ENCODE results near the gene KRTAP6-3. TPM values are rescaled to one million over a fixed set of nuclear protein-coding genes. Genes with fewer than 3 reads are reported as not detected.

KRTAP6-3 gene, protein sequence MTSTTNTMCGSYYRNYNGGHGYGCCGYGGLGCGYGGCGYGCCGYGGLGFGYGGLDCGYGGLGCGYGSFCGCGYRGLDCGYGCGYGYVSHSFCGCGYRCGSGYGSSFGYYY
- total RNA-seq, result not detected in 2 replicates

DNA sequence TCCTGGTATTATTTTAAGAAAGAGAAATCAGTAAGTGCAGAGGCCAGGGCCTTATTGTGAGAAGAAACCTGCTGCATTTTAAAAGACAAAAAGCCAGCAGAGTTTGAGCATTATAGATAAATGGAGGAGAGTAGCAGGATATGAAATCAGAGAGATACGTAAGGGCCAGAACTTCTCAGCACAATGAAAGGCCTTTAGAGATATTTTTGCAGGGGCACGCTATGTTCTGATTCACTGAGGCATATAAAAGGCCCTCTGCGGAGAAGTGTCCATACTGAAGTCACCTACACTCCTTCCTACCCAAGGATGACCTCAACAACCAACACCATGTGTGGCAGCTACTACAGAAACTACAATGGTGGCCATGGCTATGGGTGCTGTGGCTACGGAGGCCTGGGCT lies at the start of gene KRTAP6-3:
TSS of gene KRTAP6-3 (plus strand) at position 301 of the 400 bp plus-strand sequence. CDS start at position 307, 6 bp downstream.
- no peak for DNase-seq (ENCODE audit: extremely low read depth, low read depth, low spot score)

DNA sequence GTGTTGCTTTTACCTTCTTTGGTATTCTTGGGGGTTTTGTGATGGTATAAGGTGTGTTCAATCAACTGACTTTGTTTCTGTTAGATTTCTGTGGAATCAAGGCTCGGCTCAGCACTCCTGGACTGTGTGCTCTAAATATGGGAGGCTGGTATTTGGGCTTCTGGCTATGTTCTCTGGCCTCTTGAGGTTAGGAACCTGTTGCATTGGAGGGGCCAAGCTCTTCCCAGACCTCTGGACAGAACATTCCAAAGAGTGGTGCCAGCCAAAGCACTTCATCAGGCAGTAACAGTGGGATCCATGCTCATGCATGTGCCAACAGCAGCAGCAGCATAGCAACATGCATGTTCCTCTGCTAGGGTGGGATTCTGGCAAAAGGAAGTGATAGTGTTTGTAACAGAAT lies 39.5 kb upstream of the KRTAP6-3 start:
- DNase-seq (ENCODE audit: extremely low read depth, low read depth, low spot score), result no peak

DNA sequence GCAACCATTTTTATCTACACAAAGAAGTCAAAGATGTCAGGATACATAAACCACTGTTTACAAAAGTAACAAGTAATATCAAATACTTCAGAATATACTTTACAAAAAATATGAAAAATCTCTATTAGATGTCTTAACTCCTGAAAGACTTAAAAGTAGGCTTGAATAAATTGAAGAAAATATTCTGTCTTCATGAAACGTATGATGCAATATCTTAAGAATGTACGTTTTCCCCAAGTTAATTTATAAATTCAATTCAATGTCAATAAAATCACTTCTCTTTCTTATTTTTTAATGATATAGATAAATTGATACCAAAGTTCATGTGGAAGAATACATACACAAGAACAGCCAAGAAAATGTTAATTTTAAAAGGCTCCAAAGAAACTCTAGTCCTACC lies 37.1 kb upstream of the KRTAP6-3 start:
- DNase-seq (ENCODE audit: extremely low read depth, low read depth, low spot score), result no peak

DNA sequence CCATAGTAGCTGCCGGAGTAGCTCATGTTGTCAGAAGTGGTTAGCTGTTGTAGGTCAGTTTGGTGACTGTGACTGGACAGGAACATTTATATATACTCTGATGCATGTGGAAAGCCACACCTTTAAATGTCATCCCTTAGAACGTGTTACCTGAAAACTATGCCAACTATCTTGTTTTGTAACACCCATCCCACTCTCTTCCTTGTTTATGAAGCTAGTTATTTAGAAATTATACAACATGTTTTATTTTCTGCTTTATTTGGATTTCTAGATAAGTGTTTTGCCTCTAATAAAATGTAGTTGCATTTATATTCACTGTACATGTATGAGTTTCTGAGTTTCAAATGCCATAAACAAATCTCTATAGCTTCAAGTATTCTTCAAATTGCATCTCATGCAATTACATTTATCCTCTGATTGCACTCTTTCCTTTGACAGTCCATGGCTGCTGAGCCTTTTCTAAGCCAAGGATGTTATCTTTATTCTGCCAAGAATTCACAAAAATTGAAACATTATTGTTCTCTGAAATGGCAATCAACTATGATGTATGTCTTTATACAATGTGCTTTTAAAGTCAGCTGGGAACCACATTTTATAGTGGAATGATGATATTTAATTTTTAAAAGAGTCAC lies 30.9 kb upstream of the KRTAP6-3 start, which contains the start of gene KRTAP19-7:
TSS of gene KRTAP19-7 (minus strand) at position 51 of the 632 bp plus-strand sequence. CDS start at position 26, 25 bp downstream.
- no peak for DNase-seq (ENCODE audit: extremely low read depth, low read depth, low spot score)

DNA sequence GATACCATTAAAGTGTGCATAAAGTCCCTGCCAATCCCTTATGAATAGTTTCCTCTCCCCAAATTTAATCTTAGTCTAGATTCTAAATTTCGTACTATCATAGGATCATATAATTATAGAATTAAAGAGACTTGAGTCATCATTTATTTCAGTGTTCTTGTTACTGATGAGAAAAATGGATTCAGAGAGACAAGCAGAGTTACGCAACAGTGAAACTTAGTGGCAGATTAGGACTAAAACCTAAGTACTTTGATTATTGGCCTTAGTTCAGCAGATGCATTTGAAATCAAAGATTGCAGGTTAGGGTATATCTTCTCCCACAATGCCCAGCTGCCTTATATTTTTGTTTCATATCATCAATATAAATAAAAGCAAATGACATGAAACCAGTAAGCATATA lies 30.3 kb upstream of the KRTAP6-3 start:
- DNase-seq (ENCODE audit: extremely low read depth, low read depth, low spot score), result no peak

DNA sequence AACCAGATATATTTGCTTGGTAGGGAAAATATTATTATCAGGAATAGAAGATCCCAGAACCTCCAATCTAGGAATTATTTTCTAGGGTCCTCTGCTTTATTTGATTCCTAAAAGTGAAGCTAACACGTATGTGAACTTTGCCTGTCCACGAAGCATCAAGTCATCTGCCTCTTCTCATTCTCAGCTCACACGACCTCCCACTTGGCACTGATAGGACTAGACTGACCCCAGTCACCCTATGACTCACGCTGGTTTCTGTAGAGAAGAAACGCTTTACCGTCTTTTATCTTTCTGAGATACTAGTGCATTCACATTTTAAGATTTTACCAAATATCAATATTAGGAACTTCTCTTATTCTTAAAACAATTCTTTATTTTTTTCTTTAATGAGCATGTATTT lies 29.2 kb upstream of the KRTAP6-3 start:
- no peak for DNase-seq (ENCODE audit: extremely low read depth, low read depth, low spot score)

DNA sequence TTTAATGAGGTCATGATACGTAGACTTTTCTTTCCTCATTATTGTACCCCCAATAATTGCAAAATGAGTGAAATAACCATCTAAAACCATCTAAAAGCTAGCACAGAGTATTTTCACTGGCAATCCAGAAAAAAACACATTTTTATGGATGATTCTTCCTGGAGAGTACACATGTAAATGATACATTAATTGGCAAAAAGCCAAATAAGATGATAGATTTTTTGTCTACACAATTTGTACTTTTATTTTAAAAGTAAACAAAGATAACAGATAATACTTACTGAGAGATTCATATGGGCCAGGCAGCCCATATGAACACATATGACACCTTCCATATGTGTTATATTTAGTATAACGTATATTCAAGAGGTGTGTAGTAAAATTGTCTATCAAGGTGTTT lies 28.6 kb upstream of the KRTAP6-3 start:
- no peak for DNase-seq (ENCODE audit: extremely low read depth, low read depth, low spot score)

DNA sequence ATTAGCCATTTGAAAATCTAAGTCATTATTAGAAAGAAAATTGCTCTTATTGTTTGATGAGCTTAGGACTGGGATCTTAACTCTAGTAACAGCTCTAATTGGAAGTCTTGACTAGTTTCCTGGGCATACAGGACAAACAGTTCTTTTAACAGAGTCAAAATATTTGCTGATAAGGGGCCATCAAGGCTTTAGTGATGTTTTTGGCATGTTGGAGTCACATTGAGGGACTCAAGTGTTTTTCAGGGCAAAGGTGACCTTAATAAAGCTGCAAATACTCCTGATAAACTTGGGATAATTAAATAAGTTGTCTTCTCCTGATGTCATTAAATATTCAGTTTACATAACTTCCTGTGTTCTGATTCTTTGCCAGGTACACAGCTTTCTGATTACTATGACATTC lies 24.6 kb upstream of the KRTAP6-3 start:
- DNase-seq (ENCODE audit: extremely low read depth, low read depth, low spot score), result no peak

DNA sequence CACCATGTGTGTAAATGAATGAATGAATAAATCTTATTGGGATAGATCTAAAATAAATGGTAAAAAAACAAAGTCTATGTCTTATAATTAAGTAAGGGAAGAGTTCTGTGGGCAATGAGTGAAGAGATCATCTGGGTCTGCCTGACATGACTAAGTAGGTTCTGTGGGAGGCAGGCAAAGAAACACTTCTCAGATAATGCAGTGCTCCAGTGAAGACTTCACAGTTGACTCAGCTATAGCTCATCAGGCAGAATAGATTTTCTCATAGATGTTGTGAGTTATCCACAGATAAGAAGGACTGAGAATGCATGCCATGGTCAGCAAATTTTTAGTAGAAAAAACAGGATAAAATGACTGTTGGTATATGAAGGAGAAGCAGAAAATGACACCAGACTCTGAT lies 14.5 kb upstream of the KRTAP6-3 start:
- no peak for DNase-seq (ENCODE audit: extremely low read depth, low read depth, low spot score)

DNA sequence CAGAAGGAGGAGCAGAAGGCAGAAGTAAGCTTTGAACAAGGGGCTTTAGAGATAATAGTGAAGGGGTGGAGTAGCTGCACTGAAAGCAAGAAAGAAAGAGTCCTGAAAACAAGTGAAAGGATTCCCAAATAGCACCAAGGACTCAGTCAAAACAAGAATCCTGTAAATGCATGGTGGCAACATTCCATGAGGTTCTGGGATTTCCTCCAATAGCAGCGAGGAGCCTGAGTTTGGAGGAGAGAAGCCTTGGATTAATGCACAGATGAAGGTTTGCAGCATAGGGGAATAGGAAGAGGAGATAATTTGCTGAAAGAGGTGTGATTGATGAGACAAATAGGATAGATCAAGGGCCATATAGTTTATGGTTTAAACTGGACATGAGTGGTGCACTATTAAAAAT lies 12.9 kb upstream of the KRTAP6-3 start:
- no peak for DNase-seq (ENCODE audit: extremely low read depth, low read depth, low spot score)

DNA sequence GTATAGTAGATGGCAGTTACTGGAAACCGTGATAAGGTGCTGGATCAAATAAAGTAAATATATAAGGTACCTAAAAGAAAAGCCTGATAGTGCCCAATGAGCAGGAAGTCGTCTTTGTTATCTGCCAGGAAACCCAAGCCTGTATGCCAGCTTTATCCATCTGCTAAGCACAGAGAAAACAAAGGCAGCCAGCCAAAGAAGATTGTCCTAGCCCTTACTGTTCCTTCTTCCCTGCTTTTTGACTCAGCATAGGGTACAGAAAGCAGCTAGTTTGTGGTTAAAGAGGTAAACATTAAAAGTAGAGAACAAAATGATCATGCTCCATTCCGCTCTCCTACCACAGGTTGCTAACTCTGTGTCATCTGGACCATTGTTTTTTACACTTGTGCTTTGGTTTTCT lies 12.1 kb upstream of the KRTAP6-3 start:
- DNase-seq (ENCODE audit: extremely low read depth, low read depth, low spot score), result no peak

DNA sequence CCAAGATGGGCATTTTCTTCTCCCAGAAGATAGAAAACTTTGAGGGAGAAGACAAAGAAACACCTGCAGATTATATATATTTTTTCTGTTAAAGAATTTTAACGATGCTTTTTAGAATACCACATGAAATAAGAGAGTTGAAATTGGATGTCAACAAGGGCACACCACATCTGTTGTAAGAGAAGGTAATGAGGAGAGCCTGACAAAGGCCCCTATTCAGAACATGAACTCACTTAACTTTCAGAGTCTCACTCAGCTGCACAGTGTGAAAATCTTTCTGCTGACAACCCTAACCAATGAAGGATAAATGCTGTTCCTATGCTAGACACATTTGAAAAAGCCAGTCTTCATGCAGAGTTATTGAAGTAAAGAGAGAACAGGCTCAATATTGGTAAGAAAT lies 9.4 kb upstream of the KRTAP6-3 start:
- DNase-seq (ENCODE audit: extremely low read depth, low read depth, low spot score), result no peak

DNA sequence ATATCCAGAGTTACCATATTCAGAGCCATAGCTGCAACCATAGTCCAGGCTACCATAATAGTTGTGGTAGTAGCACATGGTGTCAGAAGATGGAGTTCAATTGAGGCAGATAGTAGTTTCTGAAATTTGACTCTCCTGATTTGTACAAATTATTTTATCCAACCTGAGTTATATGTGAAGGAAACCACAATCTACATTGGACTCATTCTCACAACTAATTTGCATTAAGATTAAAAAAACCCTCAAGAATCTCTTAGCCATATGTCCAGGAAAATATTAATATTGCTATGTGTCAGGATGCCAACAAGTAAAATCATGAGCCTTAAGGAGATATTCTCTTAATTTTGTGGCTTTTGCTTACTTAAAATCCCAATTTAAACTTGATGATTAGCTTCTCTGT lies 1.9 kb upstream of the KRTAP6-3 start, which contains the start of gene KRTAP22-2:
TSS of gene KRTAP22-2 (minus strand) at position 101 of the 400 bp plus-strand sequence.
- no peak for DNase-seq (ENCODE audit: extremely low read depth, low read depth, low spot score)

DNA sequence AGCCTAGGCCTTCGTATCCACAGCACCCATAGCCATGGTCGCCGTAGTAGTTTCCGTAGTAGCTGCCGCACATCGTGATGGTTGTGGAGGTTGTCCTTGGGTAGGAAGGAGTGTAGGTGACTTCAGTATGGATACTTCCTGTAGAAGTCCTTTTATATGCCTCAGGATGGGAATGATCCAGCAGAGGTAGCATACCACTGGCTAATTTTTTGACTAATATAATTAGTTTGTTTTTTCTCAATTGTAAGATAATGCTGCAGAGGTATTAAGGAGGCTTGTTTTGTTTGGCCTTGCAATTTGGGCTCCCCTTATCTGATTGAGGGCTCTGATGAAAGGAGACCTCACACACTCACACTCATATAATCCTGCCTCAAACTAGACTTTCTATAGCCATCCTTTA lies 6.6 kb downstream of the KRTAP6-3 start, which contains the start of gene KRTAP6-2:
TSS of gene KRTAP6-2 (minus strand) at position 101 of the 400 bp plus-strand sequence. CDS start at position 73, 28 bp downstream.
- no peak for DNase-seq (ENCODE audit: extremely low read depth, low read depth, low spot score)

DNA sequence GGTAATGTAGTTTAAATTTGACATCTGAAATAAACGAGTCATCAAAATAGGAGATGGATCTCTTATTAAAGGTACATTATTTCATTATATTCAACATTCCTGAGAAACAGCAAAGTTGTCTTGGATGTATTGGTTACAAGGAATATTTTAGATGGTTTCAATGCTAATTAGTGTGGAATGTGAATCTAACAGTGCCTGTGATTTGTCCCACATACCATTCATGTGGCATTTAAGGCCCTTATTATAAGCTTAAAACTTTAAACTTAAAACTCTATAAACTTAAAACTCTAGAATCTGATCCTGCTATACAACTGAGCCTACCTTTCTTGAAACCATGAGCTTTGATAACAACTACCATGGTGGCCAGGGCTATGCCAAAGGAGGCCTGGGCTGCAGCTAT lies 8.5 kb downstream of the KRTAP6-3 start, which contains the start of gene KRTAP22-1:
TSS of gene KRTAP22-1 (plus strand) at position 301 of the 400 bp plus-strand sequence.
- no peak for DNase-seq (ENCODE audit: extremely low read depth, low read depth, low spot score)

DNA sequence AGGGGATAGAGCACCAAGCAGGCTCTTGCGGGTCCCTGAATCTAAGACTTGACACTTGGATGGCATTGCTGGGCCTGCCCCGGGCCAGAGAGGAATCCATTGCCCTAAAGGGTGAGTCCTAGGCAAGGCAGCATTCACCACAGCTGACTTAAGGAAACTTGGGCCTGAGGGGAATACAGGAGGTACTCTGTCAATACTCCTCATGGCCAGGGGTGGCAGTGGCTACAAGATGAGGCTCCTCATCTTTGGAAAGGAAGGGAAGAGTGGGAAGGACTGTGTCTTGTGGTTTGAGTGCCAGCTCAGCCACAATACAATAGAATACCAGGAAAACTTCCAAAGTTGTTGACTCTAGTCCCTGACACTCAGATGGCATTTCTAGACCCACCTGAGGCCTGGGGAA lies 13.7 kb downstream of the KRTAP6-3 start:
- no peak for DNase-seq (ENCODE audit: extremely low read depth, low read depth, low spot score)

DNA sequence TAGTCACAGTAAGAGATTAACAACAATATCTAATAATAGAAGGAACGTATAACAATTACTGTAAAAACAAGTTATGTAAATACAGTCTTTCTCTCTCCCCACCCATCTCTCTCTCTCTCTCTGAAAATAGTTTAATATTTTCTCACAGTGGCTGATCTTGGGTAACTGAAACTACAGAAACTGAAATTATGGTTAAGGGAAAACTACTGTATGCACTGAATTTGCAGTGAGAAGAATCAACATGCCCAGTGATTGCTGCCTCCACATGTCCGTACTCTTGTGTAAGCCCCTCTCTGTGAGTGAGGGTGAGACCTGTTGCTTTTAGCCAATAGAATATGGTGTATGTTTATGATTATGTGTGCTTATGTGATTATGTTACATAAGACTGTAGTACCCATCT lies 19.9 kb downstream of the KRTAP6-3 start:
- no peak for DNase-seq (ENCODE audit: extremely low read depth, low read depth, low spot score)

DNA sequence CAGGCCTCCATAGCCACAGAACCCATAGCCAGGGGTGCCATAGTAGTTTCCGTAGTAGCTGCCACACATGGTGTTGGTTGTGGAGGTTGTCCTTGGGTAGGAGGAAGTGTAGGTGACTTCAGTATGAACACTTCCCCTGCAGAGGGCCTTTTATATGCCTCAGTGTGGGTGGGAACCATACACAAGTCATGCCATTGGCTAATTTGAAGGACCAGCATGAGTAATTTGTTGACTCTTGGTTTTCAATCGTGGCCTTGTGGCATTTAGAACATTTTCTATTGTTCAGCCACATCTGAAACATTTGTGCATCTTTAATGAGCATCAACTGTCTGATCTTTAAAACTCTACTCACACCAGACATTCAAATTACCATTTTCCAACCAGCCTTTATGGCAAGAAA lies 21.6 kb downstream of the KRTAP6-3 start, which contains the start of gene KRTAP6-1:
TSS of gene KRTAP6-1 (minus strand) at position 95 of the 400 bp plus-strand sequence. CDS start at position 69, 26 bp downstream.
- DNase-seq (ENCODE audit: extremely low read depth, low read depth, low spot score), result no peak

DNA sequence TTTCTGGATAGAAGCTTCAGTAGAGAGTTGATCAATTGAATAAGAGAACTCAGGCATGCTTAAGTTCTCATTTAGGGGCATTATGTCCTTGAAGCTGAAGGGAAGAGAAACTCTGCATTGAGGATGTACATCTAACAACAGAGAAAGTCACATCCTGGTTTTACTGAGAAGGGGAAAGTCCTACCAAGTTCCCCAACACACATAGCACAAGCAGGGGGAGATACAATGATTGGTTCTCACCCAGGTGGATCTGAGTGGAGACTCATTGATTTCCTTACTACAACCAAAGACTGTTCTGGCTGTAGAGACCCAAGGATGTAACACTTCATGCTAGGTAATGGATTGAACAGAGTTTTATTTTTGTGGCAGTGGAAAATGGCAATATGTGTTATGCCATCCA lies 23.0 kb downstream of the KRTAP6-3 start:
- DNase-seq (ENCODE audit: extremely low read depth, low read depth, low spot score), result no peak

DNA sequence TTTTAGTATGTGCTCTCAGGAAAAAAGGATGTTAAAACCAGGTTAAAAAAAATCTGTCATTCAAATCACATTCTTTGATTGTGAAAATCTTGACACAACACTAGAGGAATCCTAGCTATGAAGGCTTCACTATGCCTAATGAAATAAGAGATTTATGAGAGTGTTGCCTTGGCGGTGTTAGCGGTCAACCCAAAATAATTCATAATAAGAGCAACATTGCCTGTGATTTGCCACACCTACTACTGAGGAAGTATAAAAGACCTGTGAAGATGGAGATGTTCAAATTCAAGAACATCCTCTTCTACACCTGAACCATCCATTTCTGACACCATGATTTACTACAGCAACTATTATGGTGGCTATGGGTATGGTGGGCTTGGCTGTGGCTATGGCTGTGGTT lies 23.9 kb downstream of the KRTAP6-3 start, which contains the start of gene KRTAP20-1:
TSS of gene KRTAP20-1 (plus strand) at position 301 of the 400 bp plus-strand sequence. CDS start at position 331, 30 bp downstream.
- no peak for DNase-seq (ENCODE audit: extremely low read depth, low read depth, low spot score)

DNA sequence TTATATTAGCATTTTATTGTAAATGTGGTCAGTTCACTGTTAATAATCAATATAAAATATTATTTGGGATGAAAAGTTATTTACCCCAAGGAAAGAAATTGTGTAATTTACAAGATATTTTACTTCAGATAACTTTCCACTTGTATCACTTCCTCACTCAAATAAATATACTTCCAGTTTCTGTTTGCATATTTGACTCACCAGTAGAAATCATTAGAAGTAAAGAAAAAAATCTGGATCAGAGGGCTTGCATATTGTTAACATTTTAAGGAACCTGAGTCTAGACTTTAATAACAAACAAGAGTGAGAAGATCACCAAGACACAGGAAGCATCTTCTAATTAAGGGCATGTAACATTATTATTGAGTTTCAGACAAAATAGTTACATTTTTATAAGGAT lies 27.8 kb downstream of the KRTAP6-3 start:
- no peak for DNase-seq (ENCODE audit: extremely low read depth, low read depth, low spot score)

DNA sequence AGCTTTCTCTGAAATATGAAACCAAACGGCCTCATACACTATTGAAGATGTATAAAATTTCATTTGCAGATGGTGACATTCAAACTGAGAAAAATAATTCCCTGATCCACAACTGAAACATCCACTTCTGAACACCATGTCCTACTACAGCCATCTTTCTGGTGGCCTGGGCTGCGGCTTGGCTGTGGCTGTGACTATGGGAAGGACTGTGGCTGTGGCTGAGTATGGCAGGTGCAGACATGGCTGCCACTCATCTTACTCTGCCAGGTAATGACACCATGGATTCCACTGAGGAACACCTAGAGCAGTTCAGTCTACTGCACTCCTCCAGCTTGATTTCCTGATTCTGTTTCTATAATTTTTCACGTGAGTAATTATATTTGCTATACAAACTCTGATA lies 28.3 kb downstream of the KRTAP6-3 start, which contains the start of gene KRTAP20-4:
TSS of gene KRTAP20-4 (plus strand) at position 106 of the 400 bp plus-strand sequence.
- no peak for DNase-seq (ENCODE audit: extremely low read depth, low read depth, low spot score)
